ENCODE results near the gene NCS1.

GRCh38 chr9:130128251-130128650 is 44.0 kb upstream of the NCS1 start:
- TF ChIP-seq CTCF (IDR thresholded peaks at IDR 0.05; ENCODE audit: low read depth, low read length) (no peak), EZH2phosphoT487 (IDR thresholded peaks at IDR 0.05; ENCODE audit: low read depth) (no peak)
